ENCODE results near the gene AFF3.
A peak's percentile ranks its signal among the peaks of the same experiment; 100 is the strongest.
"Not testable (repeated sequence)": the region's sequence is repeated elsewhere in the genome, so short reads cannot be mapped to it uniquely, and the experiment has no call there.

The AFF3 gene

DNA sequence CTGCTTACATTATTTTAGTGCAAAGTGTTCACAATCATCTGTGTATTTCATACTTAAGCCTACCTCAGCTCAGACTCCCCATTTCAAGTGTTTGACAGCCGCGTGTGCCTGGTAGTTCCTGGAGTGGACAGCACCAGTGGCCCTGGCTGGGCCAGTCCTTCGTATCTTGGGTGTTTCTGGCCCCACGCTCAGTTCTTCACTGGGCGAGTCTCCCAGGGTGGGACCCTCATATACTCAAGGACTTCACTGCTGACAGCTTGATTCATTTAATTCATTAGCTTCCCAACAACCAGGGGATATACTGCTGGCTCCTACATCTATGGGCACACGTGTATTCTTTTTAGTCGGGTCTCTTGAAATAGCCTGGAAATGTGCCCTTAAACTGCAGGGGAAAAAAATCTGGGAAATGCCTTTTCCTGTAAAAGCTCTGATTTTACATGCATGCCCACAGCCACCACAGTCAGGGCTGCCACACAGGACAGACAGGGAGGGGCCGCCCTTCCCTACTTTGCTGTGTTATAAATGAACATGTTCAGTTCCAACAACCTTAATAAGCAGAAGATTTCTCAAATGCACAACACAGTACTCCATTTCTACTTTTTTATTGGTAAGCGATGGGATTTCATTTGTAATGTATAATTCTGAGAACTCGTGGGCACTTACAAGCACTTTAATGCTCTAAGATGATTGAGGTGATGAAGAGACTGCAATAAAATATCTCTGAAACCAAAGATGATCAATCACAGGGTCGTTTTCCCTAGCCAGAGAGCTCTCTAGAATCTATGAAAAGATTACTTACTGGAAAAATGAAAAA is 447.1 kb downstream of the AFF3 start:
- DNase-seq, result no peak

DNA sequence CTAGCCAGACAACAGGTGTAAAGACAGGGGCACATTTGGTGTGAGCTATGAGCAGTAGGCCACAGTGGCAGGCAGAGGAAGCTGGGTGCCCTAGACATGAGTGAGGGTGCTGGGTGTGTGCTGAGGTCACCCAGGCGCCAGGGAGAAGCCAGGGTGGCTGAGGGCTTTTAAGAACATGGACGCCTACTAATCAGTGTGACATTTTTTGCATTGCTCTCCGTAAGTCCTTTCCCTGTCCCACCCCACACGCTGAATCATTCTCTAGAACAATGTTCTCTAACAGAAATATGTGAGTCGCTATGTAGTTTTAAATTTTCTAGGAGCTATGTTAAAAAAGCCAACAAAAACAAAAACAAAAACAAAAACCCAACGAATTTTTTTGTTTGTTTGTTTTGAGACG is 448.1 kb downstream of the AFF3 start:
- no peak for DNase-seq

DNA sequence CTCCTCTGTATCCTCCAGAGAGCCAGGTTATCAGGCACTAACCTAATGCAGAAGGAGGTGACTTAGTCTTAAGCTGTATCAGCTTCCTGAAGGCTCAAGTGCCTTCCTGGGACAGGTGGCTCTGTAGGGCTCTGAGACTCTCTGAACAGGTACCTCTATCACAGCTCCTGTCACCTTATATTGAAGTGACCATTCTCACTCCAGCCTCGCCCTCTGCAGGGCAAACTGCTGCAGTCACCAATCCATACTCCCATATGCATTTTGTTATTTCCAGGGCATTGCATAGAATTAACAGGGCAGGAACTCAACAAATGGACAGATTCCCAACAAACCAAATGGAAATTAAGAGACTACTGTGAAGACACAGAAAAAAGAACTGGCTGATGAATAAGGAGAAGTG is 449.6 kb downstream of the AFF3 start:
- no peak for DNase-seq

DNA sequence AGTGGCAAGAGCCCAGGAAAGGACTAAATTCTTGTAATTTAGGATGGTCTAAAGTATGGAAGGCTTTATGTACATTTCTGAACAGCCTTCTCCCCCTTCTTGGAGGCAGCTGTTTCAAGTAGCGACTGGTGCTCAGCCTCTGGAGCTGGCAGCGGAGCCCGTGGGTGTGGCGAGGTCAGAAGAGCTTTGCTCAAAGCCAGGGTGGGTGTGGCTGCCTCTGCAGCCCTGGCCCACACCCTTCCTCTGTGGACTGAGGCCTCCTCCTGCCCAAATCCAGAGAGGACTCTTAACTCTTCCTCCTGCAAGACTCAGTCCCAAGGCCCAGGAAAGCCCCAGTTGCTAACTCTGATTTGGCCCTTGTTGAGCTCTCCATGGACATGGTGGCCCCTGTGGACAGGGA is 450.5 kb downstream of the AFF3 start:
- no peak for DNase-seq

DNA sequence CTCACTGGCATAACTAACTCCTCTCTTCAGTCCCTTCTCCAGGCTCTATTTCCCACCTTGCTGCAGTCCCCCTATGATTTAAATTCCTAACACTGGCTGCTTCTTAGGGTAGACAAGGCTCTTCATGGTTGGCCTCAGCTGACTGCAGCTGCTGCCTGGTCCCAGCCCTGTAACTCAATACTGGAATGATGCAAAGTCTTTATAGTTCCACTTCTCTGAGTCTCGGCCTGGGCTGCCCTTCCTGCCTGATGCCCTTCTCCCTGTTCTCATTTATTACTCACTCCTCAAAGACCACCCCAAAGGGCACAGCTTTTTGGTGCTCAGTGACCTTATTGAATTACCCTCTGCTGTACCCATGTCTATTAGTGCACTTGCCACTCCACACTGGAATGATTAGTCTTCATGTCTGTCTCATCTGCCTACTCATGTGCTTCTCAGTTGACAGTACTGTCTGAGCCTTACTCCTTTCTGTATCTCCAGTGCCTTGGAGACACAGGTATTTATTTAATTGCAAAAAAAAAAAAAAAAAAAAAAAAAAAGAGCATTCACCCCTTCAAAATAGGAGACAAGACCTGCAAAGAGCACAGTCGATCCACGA is 453.1 kb downstream of the AFF3 start:
- no peak for DNase-seq

DNA sequence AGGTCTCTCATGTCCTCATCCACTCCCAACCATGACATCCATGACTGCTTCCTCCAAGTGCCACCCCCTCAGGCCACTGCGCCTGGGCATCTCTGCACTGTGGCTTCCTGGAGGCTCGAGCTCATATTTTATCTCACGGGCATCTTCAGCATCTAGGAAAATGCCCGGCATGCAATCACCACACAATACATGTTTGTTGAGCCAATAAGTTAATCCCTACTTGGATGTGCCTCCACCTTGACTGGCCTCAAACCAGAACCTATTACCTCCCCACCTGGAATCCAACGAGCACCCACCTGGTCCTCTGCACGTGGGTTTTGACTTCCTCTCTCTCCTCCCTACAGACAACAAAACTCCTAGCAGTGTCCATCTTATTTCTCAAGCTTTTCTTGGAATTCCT is 453.7 kb downstream of the AFF3 start:
- DNase-seq, result peak in 1 of 14 donors; percentile 27

DNA sequence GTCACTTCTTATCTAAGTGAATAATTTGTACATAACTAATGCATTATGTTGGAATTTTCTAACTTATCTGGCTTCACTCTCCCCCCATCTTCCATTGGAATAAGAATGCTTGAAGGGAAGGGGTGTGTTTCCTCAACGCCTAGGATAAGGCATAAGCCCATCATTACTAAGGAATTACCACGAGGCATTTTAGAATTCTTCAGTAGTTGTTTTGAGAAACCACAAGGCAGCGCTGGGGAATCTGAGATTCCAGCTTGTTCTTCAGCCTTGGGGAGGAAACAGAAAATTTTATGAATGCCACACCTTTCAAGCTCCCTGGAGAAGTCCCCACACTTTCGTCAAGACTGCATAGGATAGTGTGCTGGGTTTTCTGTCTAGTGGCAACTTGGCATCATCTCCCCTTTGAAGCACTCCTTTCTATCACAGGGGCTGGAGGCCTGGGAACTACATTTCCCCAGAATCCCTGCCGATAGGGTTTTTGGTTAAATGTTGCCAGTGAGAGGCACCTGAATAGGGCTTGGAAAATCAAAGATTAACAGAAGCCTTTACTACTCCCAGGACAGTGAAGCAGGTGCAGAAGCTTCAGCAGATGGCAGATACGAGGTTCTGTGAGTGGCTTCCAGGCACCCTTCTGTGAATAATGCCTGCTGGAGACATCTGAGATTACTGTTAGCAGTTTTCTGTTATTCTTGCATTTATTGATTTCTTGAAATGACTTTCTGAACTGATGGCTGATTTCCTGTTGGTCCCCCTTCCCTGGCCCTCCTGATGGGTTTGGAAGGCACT is 459.9 kb downstream of the AFF3 start:
- DNase-seq, result peak in 1 of 14 donors; percentile 79

DNA sequence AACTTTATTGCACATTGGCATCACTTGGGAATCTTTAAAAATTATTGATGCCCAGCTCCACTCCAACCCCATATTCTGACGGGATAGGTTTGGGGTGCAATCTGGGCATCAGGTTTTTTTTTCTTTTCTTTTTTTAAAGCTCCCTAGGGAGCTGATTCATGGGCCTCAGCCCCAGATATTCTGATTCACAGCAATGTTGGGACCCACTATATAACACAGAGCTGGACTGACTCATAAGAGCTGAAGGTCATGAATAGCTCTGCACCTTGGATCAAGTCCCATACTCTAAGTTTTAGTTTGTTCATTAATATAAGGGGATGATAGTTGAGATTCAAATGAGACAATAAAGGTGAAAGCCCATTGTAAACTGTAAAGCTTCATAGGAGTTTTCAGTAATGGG is 461.4 kb downstream of the AFF3 start:
- DNase-seq, result no peak

DNA sequence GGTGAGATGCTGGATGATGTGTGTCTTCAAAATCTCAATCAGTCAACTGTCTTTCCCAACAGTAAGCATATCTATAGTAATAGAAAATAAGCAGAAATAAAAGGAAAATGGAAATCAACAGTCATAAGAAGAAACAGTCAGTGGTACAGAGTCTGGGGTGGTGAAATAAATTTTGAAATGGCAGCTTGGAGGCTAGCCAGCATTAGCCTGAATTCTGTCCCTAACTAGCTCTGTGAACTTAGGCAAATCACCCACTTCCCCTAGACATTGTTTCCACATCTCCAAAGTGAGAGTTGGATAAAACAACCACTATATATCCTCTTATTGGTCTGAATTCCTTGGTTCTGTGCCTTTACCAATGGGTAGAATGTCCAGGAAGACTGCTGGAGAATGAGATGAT is 462.9 kb downstream of the AFF3 start:
- no peak for DNase-seq

DNA sequence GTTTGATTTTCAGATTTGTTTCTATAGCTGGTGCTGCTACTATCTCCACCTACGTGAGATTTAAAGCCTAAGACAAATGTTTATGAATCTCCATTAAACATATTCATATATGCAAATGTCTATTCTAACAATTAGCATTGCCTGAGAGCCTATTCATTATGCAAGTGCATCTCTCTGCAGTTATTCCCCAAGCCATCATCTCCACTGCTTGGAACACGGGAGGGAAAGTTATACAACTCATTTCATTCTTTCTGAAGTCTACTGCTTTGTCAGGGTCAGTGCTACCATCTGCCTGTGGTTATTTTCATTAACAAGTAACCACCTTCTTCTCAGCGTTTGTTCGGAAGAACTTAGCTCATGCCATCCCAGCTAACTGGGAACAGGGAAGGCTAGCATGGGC is 463.8 kb downstream of the AFF3 start:
- no peak for DNase-seq

DNA sequence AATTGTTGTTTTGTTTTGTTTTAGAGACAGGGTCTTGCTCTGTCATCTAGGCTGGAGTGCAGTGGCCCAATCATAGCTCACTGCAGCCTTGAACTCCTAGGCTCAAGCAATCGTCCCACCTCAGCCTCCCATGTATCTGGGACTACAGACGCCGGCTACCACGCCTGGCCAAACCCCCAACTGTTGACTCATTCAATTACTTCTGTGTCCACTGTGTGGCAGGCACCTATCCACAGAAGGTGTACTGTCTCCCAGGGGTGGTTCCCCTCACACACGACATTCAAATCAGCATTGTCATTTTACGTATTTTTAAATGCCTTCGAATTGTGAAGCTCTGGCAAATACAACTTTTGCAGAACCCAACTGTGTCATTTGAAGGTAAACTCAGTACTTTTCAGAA is 464.6 kb downstream of the AFF3 start:
- DNase-seq, result no peak

DNA sequence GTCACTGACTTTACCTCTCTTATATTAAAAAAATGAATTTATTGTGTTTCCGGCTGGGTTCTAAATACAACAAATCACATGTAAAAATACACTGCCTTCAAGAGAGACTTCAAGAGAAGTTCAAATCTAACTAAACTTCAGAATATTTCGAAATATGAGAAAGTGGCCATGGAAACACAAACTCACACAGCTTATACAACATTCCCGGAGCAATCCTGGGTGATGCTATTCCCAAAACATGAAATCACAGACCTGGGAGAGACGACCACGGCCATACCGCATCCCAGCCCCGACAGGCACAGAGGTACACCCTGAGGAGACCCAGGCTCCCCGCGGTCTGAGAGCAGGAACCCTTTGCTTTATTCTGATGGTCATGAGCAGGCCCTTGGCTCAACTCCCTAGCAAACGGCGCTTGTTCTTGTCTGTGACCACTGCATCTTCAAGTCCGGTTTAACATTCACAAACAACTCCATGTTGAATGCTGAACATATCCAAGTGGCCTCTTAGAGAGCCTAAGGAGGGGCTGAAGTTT is 467.2 kb downstream of the AFF3 start:
- DNase-seq, result no peak

DNA sequence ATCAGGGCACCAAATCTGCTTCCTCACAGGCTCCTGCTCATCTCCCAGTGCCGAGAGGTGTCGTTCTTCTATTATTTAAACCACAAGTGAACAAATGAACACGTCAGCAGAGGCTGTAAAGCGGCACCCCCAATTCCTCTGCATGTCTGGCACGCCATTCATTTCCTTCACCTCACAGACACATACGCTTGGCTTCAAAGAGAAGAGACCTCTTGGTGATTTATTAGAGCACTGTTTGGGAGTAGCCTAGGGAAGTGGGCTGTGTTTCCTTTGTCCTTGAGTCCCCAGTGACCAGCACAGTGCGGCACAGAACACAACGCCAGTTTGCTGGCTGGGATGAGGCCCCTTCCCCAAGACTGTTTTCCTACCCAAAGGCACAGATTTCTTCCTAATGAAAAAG is 468.3 kb downstream of the AFF3 start:
- DNase-seq, result no peak

DNA sequence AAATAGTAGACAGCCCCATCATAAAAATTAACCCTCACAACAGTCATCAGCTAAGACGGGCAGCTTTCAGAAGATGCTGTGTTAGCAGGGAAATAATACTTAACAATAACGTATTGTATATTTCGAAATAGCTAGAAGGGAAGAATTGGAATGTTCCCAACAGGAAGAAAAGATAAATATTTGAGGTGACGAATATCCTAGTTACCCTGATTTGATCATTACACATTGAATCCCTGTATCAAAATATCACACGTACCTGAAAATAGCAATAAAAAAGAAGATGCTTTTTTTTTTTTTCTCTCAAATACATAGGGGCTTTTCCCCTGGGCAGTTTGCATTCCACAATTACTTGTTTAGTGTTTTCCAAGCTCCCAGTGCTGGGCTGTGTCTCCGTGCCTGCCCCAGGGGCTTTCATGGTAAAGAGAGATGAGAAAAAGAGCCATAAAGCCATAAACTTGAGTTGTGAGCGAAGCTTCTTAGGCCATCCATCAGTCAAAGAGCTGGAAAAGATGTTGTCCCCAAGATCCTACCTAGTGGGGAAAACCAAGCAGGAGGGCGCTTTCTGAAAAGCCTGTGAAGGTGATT is 469.5 kb downstream of the AFF3 start:
- no peak for DNase-seq

DNA sequence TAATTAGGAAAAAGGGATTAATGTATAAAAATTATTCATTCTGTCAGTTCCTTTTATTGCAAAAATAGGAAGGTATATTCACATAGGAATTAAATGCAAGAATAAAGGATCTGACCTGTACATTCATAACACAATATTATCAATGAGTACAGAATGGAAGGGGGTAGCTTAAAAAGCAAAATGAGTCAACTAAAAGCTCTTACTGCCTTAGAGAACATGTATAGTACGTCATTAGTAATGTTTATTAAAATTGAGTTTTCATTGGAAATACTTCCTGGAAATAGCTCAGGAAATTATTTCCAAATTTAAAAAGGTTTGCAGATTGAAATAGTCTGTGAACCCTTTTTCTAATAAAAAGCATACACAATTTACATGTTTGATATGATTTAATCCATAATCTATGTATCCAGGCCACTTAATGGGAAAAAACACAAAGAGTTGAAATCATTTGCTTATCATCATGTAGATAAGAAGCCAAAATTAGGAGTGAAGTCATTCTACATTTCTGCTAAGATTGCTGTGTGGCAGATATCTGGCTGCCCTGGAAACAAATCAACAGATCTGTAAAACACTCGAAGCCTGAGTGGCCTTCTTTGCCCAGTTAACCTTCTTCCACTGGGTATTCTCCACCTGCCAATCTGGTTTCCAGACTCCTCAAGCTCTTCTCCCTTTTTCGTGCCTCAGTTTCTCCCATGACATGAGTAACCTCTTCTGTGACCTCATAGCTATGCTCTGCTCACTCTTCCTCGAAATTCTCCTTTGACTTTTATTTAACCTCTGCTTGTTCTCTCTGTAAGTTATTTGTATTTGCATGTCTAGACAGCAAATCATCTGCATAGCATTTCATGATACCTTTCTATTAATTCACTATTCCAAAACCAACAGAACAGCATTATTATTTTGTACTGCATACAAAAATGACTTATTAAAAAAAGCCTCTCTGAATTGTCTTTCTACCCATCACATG is 471.3 kb downstream of the AFF3 start:
- no peak for DNase-seq

DNA sequence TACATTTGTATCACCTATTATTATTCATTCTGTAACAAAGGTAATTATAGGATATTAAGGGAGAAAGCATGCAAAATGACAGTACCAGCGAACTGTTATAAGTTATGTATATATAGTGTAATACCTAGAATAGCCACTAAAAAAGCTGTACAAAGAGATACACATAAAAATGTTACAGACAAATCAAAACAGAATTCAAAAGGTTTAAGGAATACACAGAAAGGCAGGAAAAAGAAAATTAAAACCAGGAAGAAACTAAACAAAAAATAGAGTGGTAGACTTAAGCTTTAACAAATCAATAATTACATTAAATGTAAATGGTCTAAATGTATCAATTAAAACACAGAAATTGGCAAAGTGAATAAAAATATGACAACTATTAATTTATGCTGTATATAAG is 476.1 kb downstream of the AFF3 start:
- no peak for DNase-seq

DNA sequence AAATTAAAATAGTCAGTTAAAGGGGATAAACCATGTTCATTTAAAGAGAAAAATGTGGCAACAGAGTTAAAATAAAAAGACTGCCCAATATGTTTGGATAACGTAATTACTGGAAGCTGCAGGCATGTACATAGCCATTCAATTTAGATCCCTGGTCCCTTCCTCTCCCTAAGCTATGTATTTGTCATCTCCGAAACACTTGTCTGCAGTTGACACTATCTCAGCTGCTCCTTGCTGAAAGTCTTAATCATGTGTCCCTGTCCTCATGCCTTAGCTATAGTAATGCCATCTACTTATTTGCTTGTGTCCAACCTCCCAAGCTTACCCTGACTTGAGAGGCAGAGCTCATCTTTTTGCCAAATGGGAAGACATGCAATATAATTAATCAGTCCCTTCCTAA is 478.7 kb downstream of the AFF3 start:
- DNase-seq, result no peak

DNA sequence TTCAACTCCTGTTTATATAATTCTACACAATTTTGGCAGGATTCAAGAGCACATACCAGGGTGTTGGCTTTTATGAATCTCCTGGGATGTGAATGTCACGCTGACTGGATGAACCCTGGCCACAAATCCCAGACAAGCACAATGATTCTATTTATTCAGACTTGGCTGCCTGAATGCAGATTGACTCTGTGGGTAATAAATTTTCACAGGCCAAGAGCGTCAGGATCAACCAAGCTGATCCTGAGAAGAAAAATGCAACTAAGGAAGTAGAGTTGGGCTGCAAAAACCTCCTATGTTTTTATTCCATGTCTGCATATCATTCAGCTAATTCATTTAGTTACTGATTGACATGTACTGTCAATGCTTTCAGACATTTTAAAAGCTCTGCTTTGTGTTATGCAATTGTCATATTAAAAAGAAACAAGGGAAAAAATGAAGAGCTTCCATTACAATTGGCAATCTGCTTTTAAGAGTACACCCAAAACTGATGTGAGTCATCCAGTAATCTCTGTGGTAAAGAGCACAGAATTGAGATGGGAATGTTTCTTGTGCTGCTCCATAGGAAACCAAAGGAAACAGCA is 479.5 kb downstream of the AFF3 start:
- DNase-seq, result peak in 9 of 14 donors; percentile 15 to 67 (median 25)

DNA sequence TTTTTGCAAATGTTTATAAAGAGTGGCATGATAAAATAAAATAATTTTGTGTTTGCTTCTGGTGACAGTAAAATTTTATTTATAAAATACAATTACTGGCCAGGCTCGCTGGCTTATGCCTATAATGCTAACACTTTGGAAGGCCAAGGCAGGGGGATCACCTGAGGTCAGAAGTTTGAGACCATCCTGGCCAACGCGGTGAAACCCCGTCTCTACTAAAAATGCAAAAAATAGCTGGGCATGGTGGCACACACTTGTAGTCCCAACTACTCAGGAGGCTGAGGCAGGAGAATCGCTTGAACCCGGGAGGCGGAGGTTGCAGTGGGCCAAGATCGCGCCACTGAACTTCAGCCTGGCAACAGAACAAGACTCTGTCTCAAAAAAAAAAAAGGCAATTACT is 480.6 kb downstream of the AFF3 start:
- DNase-seq, result not testable (repeated sequence)

DNA sequence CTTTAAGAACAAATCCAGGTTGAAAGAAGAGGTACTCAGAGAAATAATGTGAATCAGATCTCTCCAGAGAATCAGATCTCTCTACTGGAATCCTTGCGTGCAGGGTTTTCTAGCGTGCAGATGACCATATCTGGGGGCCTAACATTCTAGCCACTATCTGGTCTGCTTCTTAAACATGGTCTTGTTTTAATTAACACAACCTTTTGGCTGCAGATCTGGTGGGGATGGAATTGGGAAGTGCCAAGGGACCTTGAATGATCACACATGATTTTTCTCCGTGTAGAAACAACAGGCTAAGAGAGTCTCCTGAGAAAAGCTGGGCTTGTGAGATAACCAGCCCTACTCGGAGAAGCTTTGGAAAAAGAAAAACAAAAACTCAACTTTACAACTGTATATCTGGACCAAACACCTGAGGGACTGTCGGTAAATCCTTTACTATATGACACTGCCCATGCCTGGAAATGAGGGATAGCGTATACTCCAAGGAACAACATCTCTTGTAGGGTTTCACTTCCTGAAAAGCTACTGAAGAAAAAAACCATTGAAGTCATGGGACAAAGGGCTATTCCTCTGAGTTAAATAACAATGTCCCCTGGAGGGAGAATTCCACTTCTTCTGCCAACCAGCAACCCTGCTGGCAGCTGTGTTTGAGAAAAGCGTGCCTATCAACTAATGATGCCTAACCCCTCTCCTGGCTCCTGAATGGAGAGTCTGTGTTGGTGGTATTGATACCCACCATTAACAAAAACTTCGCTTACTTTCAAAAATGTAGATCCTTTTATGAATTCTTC is 481.6 kb downstream of the AFF3 start:
- DNase-seq, result no peak
